ENCODE data around the gene SPAG8.

SPAG8 gene

GRCh38 chr9:35771534-35771933 is 40.5 kb downstream of the SPAG8 start:
- DNase-seq = no peak

GRCh38 chr9:35771075-35771433 is 41.0 kb downstream of the SPAG8 start:
- no peak for DNase-seq

- no peak for DNase-seq
These were observed 42.3 kb downstream of the SPAG8 start for GRCh38 chr9:35769763-35770162.

GRCh38 chr9:35767458-35767857 is 44.6 kb downstream of the SPAG8 start:
- no peak for DNase-seq

GRCh38 chr9:35766997-35767396 is 45.1 kb downstream of the SPAG8 start:
- DNase-seq = no peak

GRCh38 chr9:35763803-35764202 is 48.3 kb downstream of the SPAG8 start:
- no peak for DNase-seq

- DNase-seq = no peak
These were observed 48.9 kb downstream of the SPAG8 start for GRCh38 chr9:35763181-35763580.

GRCh38 chr9:35760651-35761050 is 51.4 kb downstream of the SPAG8 start:
- no peak for DNase-seq

GRCh38 chr9:35759795-35760194 is 52.3 kb downstream of the SPAG8 start:
- DNase-seq = no peak
